ENCODE data around the gene CLEC11A.

CLEC11A gene

GRCh38 chr19:50712833-50713232 is 10.3 kb upstream of the CLEC11A start:
- TF ChIP-seq GATA3 (IDR thresholded peaks at IDR 0.05; ENCODE audit: low read depth, low read length) = no peak

GRCh38 chr19:50713556-50714236 is 9.5 kb upstream of the CLEC11A start:
- no peak for TF ChIP-seq GATA3 (IDR thresholded peaks at IDR 0.05; ENCODE audit: low read depth, low read length)
- TF ChIP-seq GATA2 (IDR thresholded peaks at IDR 0.05; ENCODE audit: low read depth, low read length) = no peak

- TF ChIP-seq GATA3 (IDR thresholded peaks at IDR 0.05; ENCODE audit: low read depth, low read length) (no peak), GATA2 (IDR thresholded peaks at IDR 0.05; ENCODE audit: low read depth, low read length) (no peak)
Observed at GRCh38 chr19:50716178-50717025, 6.8 kb upstream of the CLEC11A start.

GRCh38 chr19:50717026-50717723 is 6.0 kb upstream of the CLEC11A start:
- no peak for TF ChIP-seq GATA2 (IDR thresholded peaks at IDR 0.05; ENCODE audit: low read depth, low read length)
- no peak for TF ChIP-seq GATA3 (IDR thresholded peaks at IDR 0.05; ENCODE audit: low read depth, low read length)

GRCh38 chr19:50717891-50718254 is 5.3 kb upstream of the CLEC11A start:
- TF ChIP-seq GATA2 (IDR thresholded peaks at IDR 0.05; ENCODE audit: low read depth, low read length) = no peak
- no peak for TF ChIP-seq GATA3 (IDR thresholded peaks at IDR 0.05; ENCODE audit: low read depth, low read length)

GRCh38 chr19:50718255-50719118 is 4.7 kb upstream of the CLEC11A start:
- no peak for TF ChIP-seq GATA3 (IDR thresholded peaks at IDR 0.05; ENCODE audit: low read depth, low read length)
- no peak for TF ChIP-seq GATA2 (IDR thresholded peaks at IDR 0.05; ENCODE audit: low read depth, low read length)

- TF ChIP-seq GATA2 (IDR thresholded peaks at IDR 0.05; ENCODE audit: low read depth, low read length) = no peak
- TF ChIP-seq GATA3 (IDR thresholded peaks at IDR 0.05; ENCODE audit: low read depth, low read length) = no peak
Observed at GRCh38 chr19:50719119-50719435, 4.1 kb upstream of the CLEC11A start.

GRCh38 chr19:50719566-50719965 is 3.6 kb upstream of the CLEC11A start, which contains the start of gene SHANK1:
Gene SHANK1 (minus strand): TSS chr19:50719802. CDS start chr19:50716919, 2,883 bp downstream.
- TF ChIP-seq GATA2 (IDR thresholded peaks at IDR 0.05; ENCODE audit: low read depth, low read length) (no peak), GATA3 (IDR thresholded peaks at IDR 0.05; ENCODE audit: low read depth, low read length) (no peak)

GRCh38 chr19:50720181-50720920 is 2.8 kb upstream of the CLEC11A start:
- TF ChIP-seq GATA2 (IDR thresholded peaks at IDR 0.05; ENCODE audit: low read depth, low read length) = no peak
- no peak for TF ChIP-seq GATA3 (IDR thresholded peaks at IDR 0.05; ENCODE audit: low read depth, low read length)

- no peak for TF ChIP-seq GATA2 (IDR thresholded peaks at IDR 0.05; ENCODE audit: low read depth, low read length)
- no peak for TF ChIP-seq GATA3 (IDR thresholded peaks at IDR 0.05; ENCODE audit: low read depth, low read length)
Observed at GRCh38 chr19:50720921-50721381, 2.2 kb upstream of the CLEC11A start.

- no peak for TF ChIP-seq GATA3 (IDR thresholded peaks at IDR 0.05; ENCODE audit: low read depth, low read length)
- TF ChIP-seq GATA2 (IDR thresholded peaks at IDR 0.05; ENCODE audit: low read depth, low read length) = no peak
Observed at GRCh38 chr19:50721441-50722137, 1.6 kb upstream of the CLEC11A start.

GRCh38 chr19:50722201-50723013 is 757 bp upstream of the CLEC11A start:
- TF ChIP-seq GATA3 (IDR thresholded peaks at IDR 0.05; ENCODE audit: low read depth, low read length) (no peak), GATA2 (IDR thresholded peaks at IDR 0.05; ENCODE audit: low read depth, low read length) (no peak)

All from SH-SY5Y (cell line).